Measurements from ENCODE around the gene NDUFS3.

Gene NDUFS3

DNA sequence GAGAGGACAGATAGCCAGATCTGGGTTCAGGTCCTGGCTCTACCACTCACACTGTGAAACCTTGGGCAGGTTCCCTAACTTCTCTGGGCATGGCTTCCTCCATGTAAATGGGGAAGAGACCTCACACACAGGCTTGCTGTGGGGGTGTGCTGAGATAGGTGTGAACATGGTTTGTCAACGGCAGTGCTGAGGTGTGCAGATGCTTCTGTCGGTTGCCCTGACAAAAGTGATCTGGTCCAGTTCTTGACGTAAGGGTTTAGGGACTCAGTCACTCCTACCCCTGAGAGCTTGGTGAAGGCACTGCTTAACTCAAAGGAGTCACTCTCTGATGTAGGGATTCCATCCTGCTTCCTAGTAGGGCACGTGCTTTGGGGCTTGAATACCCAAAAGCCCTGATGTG, 13.4 kb downstream of the NDUFS3 start:
- no peak for DNase-seq

DNA sequence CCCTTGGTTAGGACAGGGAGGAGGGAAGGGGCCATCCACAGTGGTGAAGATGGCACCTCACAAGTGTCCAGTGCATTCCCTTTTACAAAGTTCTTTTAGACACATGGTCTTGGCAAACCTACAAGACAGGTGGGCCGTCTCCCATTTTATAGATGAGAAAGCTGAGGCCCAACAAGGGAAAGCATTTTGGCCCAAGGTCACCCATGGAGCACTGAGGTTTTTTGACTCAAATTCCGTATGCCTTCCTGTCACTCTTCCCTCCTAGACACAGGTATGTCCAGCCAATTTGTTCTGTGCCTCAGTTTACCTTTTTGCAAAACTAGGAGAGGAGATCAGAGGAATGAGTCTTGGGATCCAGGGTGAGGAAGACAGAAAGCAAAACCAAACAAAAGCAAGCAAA, 14.1 kb downstream of the NDUFS3 start:
- no peak for DNase-seq

DNA sequence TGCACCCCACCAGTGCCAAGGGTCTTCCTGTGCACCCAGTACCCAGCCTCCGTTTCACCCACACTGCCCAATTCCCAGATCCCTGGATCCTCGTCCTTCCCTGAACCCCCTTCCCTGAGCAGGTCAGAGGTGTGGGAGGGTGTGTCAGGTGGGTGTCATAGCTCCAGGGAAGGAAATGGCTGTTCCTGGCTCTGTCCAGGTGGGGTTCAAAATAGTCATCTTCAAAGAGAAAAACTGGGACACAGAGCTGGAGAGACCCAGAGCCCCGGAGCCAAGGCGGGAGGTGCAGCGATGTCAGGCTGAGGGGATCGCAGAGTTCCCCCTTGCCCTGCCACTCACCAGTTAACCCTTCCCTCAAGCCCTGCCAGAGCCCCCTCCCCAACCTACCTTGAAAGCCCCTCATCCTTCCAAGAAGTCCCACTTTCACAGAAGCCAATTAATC, 14.6 kb downstream of the NDUFS3 start:
- no peak for DNase-seq

- no peak for DNase-seq
Observed at GRCh38 chr11:47593934-47594855, 15.3 kb downstream of the NDUFS3 start, which contains the start of gene C1QTNF4. Gene C1QTNF4 (minus strand): TSS chr11:47594411. CDS start chr11:47590810, 3,601 bp downstream.

- DNase-seq: no peak
Observed at GRCh38 chr11:47595029-47595428, 16.2 kb downstream of the NDUFS3 start.

GRCh38 chr11:47595967-47596366, 17.1 kb downstream of the NDUFS3 start:
- DNase-seq: no peak

- DNase-seq: no peak
Observed at GRCh38 chr11:47599902-47600301, 21.0 kb downstream of the NDUFS3 start.

GRCh38 chr11:47603295-47603694, 24.4 kb downstream of the NDUFS3 start:
- DNase-seq: no peak

DNA sequence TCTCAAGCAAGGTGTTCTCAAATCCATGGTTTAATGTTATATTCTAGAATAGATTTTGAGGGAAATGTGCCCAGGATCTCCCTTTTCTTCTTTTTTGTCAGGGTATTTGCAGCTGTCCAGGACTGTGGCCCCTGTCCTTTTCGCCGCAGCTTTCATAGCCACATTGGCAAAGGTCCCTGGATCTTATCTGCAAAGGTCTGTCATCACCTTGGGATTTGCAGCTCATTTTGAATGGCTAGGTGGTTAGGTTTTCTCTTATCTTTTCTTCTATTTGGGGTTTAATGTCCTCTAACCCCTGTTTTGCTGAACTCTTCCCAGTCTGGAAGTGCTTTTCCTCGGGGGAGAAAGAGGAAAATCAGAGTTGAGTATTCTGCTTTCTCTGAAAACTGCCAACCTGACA, 27.0 kb downstream of the NDUFS3 start:
- DNase-seq: no peak

GRCh38 chr11:47606731-47607130, 27.9 kb downstream of the NDUFS3 start:
- DNase-seq: no peak

DNA sequence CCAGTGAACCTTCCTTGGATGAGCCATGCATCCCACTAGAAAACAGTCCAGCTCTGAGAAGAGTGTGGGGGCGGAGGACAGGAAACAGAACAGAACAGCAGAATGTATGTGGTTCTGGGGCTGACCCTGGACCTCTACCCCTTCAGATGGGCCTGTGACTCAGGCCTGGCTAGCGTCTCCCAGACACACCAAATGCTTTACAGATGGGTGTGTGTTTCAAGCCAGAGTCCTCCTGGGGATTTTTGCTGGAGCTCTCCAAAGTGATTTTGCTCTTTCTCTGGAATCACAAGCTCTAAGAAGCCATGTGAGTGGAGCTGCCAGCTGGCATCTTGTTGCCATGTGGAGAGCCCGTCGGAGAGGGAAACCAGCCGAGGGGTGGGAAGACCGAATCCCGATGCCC, 28.5 kb downstream of the NDUFS3 start:
- no peak for DNase-seq

GRCh38 chr11:47609675-47610074, 30.8 kb downstream of the NDUFS3 start:
- DNase-seq: no peak

DNA sequence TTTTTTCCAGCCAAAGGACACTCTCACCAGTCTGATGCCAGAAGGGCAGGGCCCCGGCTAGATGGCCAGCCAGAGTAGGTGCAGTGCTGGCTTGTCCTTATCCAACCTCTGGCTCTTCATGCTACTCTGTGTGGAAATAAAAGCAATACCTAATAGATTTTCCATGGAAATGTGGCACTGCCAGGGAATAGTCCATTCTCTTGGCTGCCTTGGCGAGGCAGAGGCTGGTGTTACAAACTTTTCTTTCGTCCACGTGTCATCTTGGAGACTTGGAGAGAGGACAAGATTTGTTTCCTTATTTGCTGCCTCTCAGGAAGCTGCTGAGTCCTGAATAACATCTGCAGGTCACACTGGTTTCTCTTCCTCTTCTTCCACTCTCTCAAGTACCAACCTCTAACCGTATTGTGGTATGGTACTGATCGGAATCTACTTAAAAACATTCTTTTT, 32.5 kb downstream of the NDUFS3 start:
- DNase-seq: no peak

DNA sequence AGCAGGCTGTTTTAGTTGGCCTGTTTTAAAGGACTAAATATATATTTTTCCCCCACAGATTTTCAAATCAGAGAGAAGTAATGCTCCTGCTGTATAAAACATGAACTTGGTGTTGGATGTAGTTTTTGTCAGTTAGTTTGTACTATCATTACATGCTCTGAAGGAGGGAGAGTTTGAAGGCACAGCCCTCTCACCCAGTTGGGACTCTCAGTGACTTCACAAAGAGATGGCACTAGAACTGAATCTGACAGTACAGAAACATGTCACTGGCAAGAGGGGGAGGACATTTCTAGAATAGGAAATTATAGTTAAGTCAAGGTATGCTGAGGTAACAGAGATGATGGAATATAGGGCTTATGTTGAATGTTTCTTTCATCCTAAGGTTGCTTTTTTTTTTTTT, 36.4 kb downstream of the NDUFS3 start:
- DNase-seq: no peak

GRCh38 chr11:47616726-47617416, 38.0 kb downstream of the NDUFS3 start:
- DNase-seq: no peak

- no peak for DNase-seq
Observed at GRCh38 chr11:47617417-47617809, 38.5 kb downstream of the NDUFS3 start.

DNA sequence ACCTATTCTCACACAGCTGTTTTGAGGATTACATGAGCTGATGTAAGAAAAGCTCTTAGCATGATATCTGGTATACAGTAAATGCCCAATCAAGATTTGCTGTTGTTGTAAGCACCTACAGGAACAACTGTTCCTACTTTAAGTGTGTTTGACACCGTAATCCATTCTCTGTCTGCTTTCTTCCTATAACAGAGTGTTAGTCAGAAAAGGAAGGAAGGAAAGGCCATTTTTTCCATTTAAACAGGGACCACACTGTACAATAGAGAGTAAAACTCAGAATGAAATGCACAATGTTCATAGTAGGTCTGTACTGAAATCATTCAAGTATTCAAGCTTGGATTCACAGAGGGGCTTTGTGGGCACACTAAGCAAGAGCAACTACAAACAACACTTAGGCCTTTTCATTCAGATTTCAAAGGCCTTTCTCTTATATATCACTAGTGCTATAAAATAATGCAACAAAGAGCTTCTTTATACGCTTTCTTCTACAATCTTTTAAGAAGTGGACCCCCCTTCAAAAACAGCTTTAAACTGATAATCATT, 42.0 kb downstream of the NDUFS3 start:
- no peak for DNase-seq

GRCh38 chr11:47626234-47626633, 47.4 kb downstream of the NDUFS3 start:
- DNase-seq: no peak

- DNase-seq: no peak
Observed at GRCh38 chr11:47628026-47628425, 49.2 kb downstream of the NDUFS3 start.

DNA sequence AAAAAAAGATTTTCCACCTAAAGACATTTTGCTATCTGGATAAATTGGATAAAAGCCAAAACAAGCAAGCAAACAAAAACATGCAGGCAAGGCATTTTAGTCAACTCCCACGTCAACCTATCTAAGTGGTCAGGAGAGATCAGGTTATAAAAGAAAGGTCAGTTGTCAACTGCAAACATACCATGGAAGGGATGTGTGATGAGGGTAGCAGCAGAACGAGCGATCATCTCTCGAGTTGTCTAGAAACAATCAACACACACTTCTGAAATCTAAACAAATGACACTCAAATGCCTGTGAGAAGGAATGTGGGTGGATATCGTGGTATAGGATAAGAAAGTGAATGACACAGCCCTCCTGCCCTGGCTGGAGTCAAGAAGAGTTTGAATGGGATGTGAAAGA, 52.6 kb downstream of the NDUFS3 start:
- DNase-seq: no peak

All from CD4-positive, alpha-beta T cell treated with Interleukin-15 for 1 hour (primary cell).